ENCODE results near the gene CDH4. TPM values are rescaled to one million over a fixed set of nuclear protein-coding genes. Genes with fewer than 3 reads are reported as not detected.

CDH4 gene
- total RNA-seq, 2 donors from 2014 or later = 0.07 to 0.94 TPM

DNA sequence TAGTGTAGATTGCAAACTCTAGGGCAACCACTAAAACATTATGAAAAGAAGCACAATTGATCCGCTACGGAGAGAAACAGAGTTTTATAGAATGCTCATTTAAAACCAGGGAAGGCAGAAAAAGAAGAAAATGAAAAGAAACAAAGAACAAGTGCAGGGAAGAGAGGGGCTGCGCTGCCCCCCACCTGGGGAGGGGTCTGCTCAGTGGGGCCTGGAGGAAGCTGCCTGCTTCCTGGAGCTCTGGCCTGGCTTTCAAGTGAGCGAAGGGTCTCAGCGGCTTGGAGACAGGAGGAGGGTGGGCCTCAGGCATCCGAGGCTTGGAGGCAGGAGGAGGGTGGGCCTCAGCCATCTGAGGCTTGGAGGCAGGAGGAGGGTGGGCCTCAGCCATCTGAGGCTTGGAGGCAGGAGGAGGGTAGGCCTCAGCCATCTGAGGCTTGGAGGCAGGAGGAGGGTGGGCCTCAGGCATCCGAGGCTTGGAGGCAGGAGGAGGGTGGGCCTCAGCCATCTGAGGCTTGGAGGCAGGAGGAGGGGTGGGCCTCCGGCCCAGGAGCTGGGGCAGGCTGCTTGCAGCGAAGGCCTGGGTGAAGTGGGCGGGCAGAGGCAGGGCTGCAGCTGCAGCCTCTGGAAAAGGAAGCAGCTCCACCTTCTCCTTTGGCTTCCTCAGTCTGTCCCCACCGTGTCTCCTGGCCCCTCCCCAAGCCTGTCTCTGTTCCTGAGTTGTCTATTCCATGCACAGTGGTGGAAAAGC is 407.4 kb downstream of the CDH4 start:
- DNase-seq (ENCODE audit: low spot score) = no peak
- Histone ChIP-seq H3K4me3 (no peak overlapping the region), H3K9me3 (no peaks in the 10 kb centered on the region), H3K27me3 (no peaks in the 10 kb centered on the region), H3K4me1 (no peaks in the 10 kb centered on the region), H3K27ac (no peak overlapping the region), H3K36me3 (no peaks in the 10 kb centered on the region)
- TF ChIP-seq, protein P1, sequence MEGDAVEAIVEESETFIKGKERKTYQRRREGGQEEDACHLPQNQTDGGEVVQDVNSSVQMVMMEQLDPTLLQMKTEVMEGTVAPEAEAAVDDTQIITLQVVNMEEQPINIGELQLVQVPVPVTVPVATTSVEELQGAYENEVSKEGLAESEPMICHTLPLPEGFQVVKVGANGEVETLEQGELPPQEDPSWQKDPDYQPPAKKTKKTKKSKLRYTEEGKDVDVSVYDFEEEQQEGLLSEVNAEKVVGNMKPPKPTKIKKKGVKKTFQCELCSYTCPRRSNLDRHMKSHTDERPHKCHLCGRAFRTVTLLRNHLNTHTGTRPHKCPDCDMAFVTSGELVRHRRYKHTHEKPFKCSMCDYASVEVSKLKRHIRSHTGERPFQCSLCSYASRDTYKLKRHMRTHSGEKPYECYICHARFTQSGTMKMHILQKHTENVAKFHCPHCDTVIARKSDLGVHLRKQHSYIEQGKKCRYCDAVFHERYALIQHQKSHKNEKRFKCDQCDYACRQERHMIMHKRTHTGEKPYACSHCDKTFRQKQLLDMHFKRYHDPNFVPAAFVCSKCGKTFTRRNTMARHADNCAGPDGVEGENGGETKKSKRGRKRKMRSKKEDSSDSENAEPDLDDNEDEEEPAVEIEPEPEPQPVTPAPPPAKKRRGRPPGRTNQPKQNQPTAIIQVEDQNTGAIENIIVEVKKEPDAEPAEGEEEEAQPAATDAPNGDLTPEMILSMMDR (IDR thresholded peaks at IDR 0.05) = no peak

DNA sequence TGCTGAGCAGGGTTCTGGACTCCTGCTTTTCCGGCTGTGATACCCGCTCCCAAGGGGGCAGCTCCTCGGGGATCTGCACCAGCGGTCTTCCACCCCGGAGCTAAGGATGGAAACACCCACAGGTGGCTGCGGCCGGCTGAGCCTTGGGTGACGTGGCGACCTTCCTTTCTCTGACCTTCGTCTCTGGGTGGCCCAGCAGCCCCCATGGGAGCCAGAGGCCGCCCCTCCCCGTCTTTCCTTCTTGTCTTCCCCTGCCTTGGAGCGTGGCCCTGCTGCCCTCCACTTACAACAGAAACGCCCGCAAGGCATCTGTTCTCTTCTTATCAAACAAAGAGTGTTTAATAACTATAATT is 407.9 kb downstream of the CDH4 start:
- H3K27me3 ChIP-seq = no peaks in the 10 kb centered on the region
- no peaks in the 10 kb centered on the region for H3K36me3 ChIP-seq
- no peaks in the 10 kb centered on the region for H3K4me1 ChIP-seq
- H3K27ac ChIP-seq = no peak overlapping the region
- DNase-seq (ENCODE audit: low spot score) = no peak
- TF ChIP-seq, protein P1 (IDR thresholded peaks at IDR 0.05) = no peak
- no peaks in the 10 kb centered on the region for H3K9me3 ChIP-seq
- no peak overlapping the region for H3K4me3 ChIP-seq

DNA sequence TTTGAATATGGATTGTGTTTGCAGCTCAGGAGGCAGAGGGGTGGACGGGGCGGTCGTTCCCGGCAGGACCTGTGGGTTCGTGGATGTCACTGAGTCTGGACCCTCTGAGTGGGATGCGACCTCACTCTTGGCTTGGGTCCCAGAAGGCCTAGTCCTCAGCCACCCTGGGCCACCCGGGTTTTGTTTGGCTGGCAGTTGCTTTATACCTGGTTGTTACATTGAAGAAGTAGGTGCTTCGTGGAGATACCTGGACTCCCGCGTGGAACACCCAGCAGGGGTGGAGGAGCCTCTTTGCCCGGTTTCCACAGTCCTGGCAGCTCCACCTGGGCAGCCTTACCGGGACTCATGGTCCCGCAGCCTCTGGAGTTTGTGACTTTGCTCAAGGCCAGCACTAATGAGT is 408.5 kb downstream of the CDH4 start:
- no peak for DNase-seq (ENCODE audit: low spot score)
- no peak overlapping the region for H3K27ac ChIP-seq
- no peaks in the 10 kb centered on the region for H3K4me1 ChIP-seq
- TF ChIP-seq, protein P1 (IDR thresholded peaks at IDR 0.05) = no peak
- H3K9me3 ChIP-seq = no peaks in the 10 kb centered on the region
- no peak overlapping the region for H3K4me3 ChIP-seq
- H3K36me3 ChIP-seq = no peaks in the 10 kb centered on the region
- no peaks in the 10 kb centered on the region for H3K27me3 ChIP-seq

DNA sequence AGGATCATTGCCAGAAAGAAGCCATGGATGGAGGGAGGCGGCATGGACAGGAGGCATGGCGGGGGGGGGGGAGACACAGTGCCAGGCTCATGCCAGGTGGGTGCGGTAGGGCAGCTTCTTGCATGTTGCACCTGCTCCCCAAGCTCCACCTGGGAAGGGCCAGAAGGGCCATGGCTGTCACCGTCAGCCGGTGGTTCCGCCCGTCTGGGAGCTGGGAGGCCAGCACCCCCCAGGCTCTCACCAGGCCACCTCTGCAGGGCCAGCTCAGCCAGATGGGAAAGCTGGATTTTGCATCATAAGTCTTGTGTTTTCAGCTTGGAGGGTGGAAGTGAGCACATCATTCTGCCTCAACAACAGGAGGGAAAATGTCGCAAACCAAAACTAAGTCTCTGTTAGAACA is 409.0 kb downstream of the CDH4 start:
- Histone ChIP-seq H3K4me3 (no peak overlapping the region), H3K36me3 (no peaks in the 10 kb centered on the region), H3K4me1 (no peaks in the 10 kb centered on the region), H3K27me3 (no peaks in the 10 kb centered on the region), H3K27ac (no peak overlapping the region), H3K9me3 (no peaks in the 10 kb centered on the region)
- TF ChIP-seq, protein P1 (IDR thresholded peaks at IDR 0.05) = no peak
- no peak for DNase-seq (ENCODE audit: low spot score)

DNA sequence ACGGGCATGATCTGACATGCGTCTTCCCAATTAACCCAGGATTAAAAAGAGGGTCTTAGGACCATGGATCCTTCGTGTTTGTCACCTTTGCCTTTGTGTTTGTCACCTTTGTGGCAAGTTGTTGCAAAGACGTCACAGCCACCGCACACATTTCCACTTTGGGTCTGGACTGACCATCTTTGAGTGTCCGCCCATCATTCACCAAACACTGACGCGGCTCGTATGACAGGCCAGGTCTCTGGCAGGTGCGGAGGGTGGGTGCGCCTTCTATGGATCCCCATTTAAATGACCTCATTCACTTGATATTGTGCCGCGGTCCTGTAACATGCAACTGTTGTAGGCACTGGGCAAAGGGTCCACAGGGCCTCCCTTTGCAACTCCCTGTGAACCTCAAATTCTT is 409.5 kb downstream of the CDH4 start:
- Histone ChIP-seq H3K4me1 (no peaks in the 10 kb centered on the region), H3K27ac (no peak overlapping the region), H3K27me3 (no peaks in the 10 kb centered on the region), H3K36me3 (no peaks in the 10 kb centered on the region), H3K4me3 (no peak overlapping the region), H3K9me3 (no peaks in the 10 kb centered on the region)
- TF ChIP-seq, protein P1 (IDR thresholded peaks at IDR 0.05) = no peak
- DNase-seq (ENCODE audit: low spot score) = no peak
